Neural crest cell (in vitro differentiated cells): ENCODE results near the gene CKLF. TPM values are rescaled to one million over a fixed set of nuclear protein-coding genes. Genes with fewer than 3 reads are reported as not detected.

Source experiments
- DNase-seq: peaks from one replicate; pipeline ENCODE4 v3.0.0; 2021; ENCODE audit warnings: low read depth, mixed read lengths, low spot score
- H3K27ac Mint-ChIP-seq: one replicate; pipeline ENCODE4 v1.8.0; 2021; ENCODE audit warnings: mild to moderate bottlenecking, mixed read lengths; ENCODE audit not compliant: unreplicated experiment
- H3K27me3 Mint-ChIP-seq: 2 replicates; pipeline ENCODE4 v1.8.0; 2021; ENCODE audit warnings: low read depth, mild to moderate bottlenecking, mixed read lengths
- H3K36me3 Mint-ChIP-seq: 2 replicates; pipeline ENCODE4 v1.8.0; 2021; ENCODE audit warnings: low read depth, mild to moderate bottlenecking, mixed read lengths
- H3K4me1 Mint-ChIP-seq: 2 replicates; pipeline ENCODE4 v1.8.0; 2021; ENCODE audit warnings: mixed read lengths
- H3K4me3 Mint-ChIP-seq: one replicate; pipeline ENCODE4 v1.8.0; 2021; ENCODE audit warnings: mild to moderate bottlenecking, mixed read lengths
- H3K9me3 Mint-ChIP-seq: 2 replicates; pipeline ENCODE4 v1.8.0; 2021; ENCODE audit warnings: mixed read lengths
- total RNA-seq: library from RNA; stranded (reverse); gene quantifications from 2 replicates; pipeline ENCODE4 v1.2.1, GENCODE V29; 2021
- TF ChIP-seq, protein P1 (sequence below): fragments of 200-600 bp; sonication (generic); conservative IDR thresholded peaks from 2 replicates; pipeline ENCODE4 v1.5.0; 2021; ENCODE audit warnings: antibody characterized with exemption, mild to moderate bottlenecking

The CKLF gene
- total RNA-seq, 1 donor from 2014 or later, result 51.2 TPM

DNA sequence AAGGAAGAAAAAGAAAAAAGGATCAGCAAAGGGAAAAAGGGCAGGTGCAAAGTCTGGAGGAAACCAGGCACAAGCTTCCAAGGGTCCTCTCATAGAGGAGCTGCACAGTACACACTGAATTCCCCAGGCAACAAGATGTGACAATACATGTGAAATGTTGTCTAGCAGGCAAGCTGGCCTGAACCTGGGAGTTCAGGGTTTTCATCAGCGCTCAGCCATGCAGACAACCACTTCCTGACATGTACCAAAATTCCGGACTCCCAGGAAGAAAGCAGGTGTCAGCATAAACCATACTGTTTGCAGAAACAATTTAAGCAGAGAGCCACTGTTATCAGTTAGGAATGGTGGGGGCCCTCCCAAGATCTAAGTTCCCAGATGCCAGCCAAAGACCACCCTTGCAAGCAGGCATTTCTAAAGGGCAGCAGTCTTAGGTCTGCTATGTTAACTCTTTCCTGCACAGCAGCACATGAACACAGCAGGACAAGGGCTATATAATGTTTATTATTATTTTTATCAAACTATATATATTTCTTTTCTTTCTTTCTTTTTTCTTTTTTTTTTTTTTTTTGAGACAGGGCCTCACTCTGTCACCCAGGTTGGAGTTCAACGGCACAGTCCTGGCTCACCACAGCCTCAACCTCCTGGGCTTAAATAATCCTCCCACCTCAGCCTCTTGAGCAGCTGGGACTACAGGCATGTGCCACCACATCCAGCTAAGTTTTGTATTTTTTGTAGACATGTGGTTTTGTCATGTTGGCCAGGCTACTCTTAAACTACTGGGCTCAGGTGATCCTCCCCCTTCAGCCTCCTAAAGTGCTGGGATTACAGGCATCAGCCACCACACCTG lies 12.5 kb upstream of the CKLF start:
- Mint-ChIP-seq H3K27ac (peak overlapping the region; percentile 78), H3K27me3 (no peaks in the 10 kb centered on the region), H3K9me3 (no peaks in the 10 kb centered on the region), H3K36me3 (peaks cover 9% of the 10 kb centered on the region), H3K4me1 (no peaks in the 10 kb centered on the region), H3K4me3 (no peak overlapping the region)
- TF ChIP-seq, protein P1, sequence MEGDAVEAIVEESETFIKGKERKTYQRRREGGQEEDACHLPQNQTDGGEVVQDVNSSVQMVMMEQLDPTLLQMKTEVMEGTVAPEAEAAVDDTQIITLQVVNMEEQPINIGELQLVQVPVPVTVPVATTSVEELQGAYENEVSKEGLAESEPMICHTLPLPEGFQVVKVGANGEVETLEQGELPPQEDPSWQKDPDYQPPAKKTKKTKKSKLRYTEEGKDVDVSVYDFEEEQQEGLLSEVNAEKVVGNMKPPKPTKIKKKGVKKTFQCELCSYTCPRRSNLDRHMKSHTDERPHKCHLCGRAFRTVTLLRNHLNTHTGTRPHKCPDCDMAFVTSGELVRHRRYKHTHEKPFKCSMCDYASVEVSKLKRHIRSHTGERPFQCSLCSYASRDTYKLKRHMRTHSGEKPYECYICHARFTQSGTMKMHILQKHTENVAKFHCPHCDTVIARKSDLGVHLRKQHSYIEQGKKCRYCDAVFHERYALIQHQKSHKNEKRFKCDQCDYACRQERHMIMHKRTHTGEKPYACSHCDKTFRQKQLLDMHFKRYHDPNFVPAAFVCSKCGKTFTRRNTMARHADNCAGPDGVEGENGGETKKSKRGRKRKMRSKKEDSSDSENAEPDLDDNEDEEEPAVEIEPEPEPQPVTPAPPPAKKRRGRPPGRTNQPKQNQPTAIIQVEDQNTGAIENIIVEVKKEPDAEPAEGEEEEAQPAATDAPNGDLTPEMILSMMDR, result no peak
- no peak for DNase-seq

GRCh38 chr16:66541388-66542355 lies 10.7 kb upstream of the CKLF start:
- H3K4me1 Mint-ChIP-seq, result no peaks in the 10 kb centered on the region
- peak overlapping the region; percentile 69 for H3K27ac Mint-ChIP-seq
- H3K4me3 Mint-ChIP-seq, result no peak overlapping the region
- TF ChIP-seq, protein P1, result no peak
- no peaks in the 10 kb centered on the region for H3K9me3 Mint-ChIP-seq
- DNase-seq, result no peak
- H3K36me3 Mint-ChIP-seq, result peaks cover 4% of the 10 kb centered on the region
- no peaks in the 10 kb centered on the region for H3K27me3 Mint-ChIP-seq

DNA sequence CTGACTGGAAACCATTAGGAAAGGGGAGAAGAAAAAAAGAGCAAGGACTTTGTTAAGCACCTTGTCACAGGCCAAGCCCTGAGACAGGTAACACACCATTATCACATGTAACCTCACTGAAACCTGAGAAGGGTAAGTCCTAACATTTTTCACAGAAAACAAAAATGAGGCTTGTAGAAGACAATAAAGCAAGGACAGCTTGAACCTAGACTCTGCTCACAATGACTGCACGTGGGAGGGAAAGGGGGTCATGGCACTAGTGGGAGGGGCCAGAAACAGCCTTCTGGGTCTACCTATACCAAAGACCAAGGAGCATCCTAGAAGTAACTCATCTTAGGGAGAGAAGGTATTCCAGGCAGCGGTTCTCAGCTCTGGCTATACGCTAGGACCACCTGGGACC lies 10.0 kb upstream of the CKLF start:
- TF ChIP-seq, protein P1, result no peak

DNA sequence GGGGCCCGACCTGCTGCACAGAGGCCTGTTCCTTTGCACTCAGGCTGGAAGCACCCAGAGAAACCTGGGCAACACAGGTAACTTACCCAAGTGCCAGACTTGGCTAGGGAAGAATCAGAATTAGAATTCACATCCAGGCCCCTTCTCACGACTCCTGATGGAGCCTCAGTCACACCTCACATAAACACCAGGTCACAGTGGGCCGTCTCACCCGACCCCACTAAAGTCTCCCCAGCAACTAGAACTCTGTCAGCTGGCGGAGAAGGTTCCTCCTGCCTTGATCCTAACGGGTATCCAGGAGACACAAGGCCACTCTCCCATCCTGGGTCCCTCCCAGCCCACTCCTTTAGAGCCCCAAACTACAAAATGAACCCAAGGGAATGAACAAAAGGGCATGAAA lies 8.8 kb upstream of the CKLF start:
- H3K27me3 Mint-ChIP-seq, result no peaks in the 10 kb centered on the region
- no peaks in the 10 kb centered on the region for H3K9me3 Mint-ChIP-seq
- H3K4me1 Mint-ChIP-seq, result peaks cover 14% of the 10 kb centered on the region
- H3K27ac Mint-ChIP-seq, result peak overlapping the region; percentile 4
- H3K4me3 Mint-ChIP-seq, result no peak overlapping the region
- DNase-seq, result no peak
- TF ChIP-seq, protein P1, result no peak
- H3K36me3 Mint-ChIP-seq, result no peaks in the 10 kb centered on the region

More for the DNA sequence above, 10.0 kb upstream of the CKLF start:
- no peak for DNase-seq
- no peak overlapping the region for H3K27ac Mint-ChIP-seq
- H3K4me3 Mint-ChIP-seq, result no peak overlapping the region
- H3K9me3 Mint-ChIP-seq, result no peaks in the 10 kb centered on the region
- peaks cover under 1% of the 10 kb centered on the region for H3K36me3 Mint-ChIP-seq
- H3K27me3 Mint-ChIP-seq, result no peaks in the 10 kb centered on the region
- peaks cover 3% of the 10 kb centered on the region for H3K4me1 Mint-ChIP-seq

GRCh38 chr16:66544016-66544757 lies 8.2 kb upstream of the CKLF start:
- no peaks in the 10 kb centered on the region for H3K9me3 Mint-ChIP-seq
- peaks cover 21% of the 10 kb centered on the region for H3K4me1 Mint-ChIP-seq
- no peak for DNase-seq
- H3K36me3 Mint-ChIP-seq, result no peaks in the 10 kb centered on the region
- H3K4me3 Mint-ChIP-seq, result no peak overlapping the region
- H3K27me3 Mint-ChIP-seq, result no peaks in the 10 kb centered on the region
- no peak overlapping the region for H3K27ac Mint-ChIP-seq
- TF ChIP-seq, protein P1, result no peak
